Stimulated activated CD8-positive, alpha-beta memory T cell treated with anti-CD3 and anti-CD28 coated beads, Interleukin-7, amount 100 ng/mL, for 4 hours (primary cell): ENCODE data around the gene WDFY4.

Experiments
- DNase-seq, 2 donors: peaks; one replicate each; pipeline ENCODE4 v3.0.0-alpha.2; 2020; ENCODE audit warnings: low read depth in 2 of 2

The WDFY4 gene

DNA sequence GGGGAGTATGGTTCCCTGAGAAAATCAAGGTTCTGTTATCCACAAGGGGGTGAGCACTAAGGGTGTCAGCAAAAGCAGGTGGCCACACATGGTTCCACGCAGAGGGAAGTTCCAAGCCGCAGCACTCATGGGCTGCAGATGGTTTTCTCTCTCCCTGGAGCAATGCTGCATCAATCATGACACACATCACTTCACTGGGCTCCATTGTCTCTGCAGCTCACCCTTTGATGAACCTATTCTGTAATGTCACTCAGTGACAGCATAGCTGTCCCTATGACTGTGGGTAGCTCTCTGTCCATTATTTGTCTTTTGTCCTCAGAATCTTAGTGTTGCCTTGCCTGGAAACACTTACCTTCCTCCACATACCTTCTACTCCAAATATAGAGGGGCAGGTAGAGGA lies 220.2 kb downstream of the WDFY4 start:
- no peak for DNase-seq

DNA sequence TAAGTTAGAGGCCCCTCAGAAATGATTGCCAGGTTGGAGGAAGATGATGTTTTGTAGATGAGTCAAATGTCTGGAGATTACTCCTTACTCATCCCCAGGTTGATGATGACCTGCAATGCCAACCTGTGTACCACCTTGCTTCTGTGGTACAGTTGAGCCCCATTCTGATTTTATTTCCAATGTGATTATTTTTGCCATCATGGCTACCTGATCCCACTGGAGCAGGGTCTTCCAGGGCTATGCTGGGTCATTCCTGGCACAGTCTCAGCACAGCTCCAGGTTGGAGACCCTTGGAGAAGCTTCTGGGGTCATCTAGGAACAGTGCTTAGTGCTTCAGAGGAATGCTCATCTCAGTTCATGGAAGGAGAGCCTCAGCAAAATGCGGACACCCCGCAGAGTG lies 220.6 kb downstream of the WDFY4 start:
- DNase-seq = no peak

DNA sequence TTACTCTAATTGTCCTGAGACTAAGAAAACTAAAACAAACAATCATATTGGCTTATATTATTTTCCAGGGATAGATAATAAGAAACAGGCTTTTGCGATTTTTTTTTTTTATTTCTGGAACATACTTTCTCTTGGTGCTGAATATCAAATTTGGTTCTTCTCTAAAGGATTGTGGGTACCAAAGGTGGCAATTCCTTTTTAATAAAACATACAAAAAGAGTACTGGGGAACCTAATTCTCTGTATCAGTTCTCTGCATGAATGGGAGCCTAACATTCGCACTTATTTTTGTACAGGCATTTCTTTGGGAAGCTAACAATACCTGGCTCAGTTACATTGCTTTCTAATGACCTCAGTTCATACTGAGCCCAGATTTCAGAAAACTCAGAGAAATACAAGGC lies 222.2 kb downstream of the WDFY4 start:
- no peak for DNase-seq

DNA sequence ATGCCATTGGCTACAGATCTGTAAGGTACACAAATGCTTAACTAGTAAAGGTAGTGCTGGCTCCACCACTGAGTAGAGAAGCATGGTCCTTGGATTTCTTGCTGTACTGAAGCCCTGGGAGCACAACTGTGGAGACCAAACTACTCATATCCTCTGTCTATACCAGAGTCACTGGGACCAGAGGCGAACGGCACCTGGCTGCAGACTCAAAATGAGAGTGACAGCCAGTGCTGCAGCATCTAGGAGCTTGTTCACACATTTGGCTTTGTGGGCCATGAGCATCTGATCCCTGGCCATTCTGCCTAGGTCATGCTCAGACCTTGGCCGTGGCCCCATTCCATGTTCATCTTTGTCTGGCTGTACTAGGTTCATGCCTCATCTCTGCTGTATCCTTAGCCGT lies 223.1 kb downstream of the WDFY4 start:
- no peak for DNase-seq

DNA sequence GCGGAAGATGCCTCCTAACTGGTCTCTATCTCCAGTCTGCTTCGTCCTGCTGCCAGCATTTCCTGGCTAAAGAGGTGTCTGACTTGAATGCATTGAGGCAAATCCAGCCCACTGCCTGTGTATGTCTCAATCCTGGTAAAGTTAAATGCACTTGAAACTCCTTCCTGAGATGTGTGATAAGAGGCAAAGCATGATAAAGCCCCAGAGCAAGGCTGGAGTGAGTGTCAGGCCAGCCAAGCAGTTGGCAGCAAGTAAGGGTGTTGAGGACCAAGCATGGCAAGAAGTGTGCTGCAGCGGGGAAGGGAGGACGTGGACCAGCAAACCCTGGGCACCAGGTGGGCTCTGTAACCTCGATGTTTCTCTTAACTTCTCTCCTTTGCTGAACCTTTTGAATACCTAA lies 225.9 kb downstream of the WDFY4 start:
- DNase-seq = no peak

DNA sequence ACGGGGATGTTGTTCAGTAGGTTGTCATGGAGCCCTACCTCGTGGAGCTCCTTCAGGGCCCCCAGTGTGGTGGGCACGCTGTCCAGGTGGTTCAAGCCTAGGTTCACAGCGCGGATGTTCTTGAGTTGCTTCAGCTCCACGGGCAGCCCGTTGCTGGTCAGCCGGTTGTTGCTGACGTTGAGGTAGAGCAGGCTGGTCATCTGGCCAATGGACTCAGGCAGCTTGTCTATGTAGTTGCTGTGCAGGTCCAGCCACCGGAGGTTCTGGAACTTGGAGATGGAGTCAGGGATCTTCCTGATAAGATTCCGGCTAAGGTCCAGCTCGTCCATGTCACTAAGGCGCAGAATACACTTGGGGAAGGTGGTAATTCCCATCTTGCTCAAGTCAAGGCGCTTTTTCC lies 229.0 kb downstream of the WDFY4 start:
- no peak for DNase-seq

DNA sequence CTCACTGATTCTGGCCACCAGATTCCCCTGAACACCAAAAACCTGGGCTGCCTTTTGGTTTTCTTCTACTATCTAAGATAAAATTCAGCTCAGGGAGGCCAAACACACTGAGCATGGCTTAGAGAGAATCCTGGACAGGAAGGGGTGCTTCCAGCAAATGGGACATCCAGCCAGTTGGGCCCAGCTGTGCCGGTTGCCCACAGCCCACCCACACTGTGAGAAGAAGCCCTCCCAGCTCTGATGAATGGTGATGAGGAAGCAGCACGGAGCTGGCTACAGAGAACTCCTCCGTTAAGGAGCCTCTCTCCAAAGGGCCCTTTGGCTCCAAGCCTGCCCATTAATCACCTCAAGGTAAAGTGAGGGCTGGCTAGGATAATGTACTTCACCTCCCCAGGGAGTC lies 239.1 kb downstream of the WDFY4 start:
- no peak for DNase-seq

DNA sequence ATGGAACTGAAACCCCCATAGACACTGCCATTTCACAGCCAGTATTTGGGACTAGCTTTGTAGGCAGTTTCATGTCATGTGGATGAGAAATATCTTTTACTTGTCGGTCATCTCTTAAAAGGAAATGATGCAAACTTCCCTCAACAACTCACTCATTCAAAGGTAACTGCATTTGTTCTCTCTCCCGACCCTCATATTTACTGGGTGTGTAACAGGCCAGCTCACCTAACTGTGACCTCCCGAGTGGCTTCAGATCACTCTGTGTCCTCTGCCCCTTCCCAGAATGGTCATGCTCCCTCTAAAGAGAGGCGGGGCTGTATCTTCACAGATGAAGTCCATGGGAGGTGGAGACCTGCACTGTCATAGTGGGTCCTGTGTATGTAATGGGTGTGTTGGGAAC lies 240.3 kb downstream of the WDFY4 start:
- DNase-seq = no peak

DNA sequence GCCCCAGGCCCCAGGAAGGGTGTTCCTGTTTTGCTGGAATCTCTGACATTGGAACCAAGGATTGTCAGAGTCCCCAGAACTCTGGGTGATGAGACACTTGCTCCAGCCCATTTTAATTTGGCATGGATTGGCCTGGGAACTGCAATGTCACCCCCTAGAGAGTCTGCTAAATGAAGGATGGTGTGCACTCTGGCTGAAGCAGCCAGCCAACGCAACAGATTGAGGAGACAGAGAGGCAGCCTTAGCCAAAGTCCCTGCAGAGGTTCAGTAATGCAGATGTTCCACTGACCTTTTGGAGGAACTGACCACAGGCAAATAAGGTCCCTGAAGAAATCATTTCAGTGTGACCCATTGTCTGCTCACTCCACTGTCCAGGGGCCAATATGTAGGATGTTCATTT lies 241.6 kb downstream of the WDFY4 start:
- no peak for DNase-seq

DNA sequence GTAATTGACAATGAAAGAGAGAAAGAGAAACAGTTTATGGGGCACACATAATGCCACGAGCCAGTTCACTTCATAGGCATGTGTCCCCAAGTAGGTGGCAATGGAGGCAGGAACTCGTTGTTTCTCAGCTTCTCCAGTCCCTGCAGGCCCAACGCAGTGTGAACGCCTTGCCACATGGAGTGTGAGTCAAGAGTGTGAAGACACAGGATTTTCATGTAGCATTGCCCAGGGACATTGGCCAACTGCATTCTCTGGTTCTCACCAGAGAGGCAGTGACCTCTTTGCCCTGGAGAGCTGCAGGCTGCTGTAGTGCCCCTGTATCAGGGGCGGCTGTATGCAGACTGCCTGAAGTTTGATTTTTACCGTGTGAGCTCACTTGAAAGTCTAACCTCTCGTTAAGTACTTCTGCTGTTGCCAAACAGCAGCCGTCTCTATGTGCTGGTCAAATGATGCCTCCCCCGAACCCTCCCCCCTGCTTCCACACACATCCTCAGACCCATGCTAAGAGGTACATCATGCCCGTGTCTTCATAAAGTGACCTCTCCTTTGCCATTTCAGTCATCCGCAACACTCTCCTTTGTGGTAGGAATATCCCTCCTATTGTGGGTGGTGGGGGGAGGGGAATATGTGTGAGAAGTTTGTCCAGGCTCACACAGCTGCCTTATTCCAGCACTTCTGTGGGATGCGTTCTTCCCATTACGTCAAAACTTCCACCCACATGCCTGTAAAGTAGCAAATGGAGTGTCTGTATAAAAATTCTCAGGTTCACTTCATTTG lies 242.3 kb downstream of the WDFY4 start:
- no peak for DNase-seq

DNA sequence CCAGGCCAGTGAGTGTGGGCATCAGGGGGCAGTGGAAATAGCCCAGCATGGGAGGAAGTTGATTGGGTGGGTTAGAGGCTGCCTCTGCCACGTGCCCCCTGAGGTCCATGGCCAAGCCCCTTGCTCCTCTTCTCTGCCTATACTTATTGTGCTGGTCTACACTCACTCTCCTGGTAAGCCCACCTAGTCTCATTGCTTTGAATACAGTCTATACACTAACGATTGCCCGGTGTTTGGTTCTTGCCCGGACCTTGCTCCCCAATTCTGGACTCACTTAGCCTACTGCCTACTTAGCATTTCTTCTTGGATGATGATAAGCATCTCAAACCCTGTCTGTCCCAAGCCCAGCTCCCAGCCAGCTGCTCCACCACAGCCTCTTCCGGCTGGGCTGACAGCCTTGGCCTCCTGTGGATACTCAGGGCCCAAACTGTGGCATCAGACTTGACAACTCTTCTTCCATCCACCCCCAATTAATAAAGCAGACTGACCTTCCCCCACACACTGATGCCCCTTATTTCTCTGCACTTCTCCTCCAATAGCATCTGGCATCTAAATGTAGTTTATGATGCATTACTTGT lies 244.8 kb downstream of the WDFY4 start:
- DNase-seq = no peak

DNA sequence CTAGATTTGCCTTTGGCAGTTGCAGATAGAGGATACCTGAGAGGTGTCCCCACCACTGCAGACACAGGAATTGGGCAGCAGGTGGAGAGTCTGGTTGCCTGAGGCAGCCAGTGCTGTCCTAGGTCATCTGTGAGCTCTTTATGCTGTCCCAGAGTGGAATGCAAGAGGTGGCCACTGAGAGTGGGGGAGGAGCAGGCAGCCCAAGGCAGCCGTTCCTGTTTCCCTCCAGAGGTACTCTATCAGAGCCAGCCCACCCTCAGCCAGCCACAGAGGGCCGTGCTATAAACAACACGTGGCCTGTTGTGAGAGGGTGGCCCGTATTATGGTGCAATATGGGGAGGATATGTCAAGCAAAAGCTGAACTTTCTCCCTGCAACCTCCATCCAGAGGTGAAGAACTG lies 246.5 kb downstream of the WDFY4 start:
- DNase-seq = no peak

DNA sequence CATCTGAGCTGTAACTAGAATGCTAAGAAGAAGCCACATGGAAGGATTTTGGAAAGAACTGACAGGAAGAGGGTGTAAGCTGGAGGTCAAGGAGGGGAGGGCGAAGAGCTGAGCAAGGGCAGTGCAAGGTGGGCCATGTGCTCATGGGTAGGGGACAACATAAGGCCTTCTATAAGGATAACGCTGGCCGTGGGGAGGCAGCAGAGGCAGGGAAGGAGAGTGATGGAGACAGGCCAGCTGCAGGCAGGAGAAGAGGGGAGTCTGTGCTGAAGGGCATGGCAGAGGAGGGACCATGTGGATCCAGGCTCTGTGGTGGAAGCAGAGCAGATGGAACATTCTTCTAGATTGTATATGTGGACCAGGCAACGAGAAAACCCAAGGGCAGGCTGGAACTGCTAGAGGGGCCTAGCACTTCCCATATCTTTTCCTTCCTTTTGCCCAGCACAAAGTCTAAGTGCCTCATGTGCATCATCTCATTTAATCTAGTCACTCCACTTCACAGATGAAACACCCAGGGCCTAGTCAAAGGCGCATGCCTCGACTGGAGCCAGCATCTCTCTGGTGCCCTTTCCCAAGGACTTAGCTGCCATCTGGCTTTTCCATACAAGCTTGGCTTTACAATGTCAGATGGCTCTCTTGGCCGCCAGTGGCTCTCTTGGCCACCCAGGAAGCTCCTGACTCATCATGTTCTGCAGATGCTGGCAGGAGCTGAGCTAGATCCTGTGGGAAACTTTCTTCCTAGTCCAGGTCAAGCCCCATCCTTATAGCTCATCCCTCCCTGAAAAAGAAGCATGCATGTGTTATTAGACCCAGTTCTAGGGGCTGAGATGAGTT lies 248.4 kb downstream of the WDFY4 start:
- DNase-seq = no peak

DNA sequence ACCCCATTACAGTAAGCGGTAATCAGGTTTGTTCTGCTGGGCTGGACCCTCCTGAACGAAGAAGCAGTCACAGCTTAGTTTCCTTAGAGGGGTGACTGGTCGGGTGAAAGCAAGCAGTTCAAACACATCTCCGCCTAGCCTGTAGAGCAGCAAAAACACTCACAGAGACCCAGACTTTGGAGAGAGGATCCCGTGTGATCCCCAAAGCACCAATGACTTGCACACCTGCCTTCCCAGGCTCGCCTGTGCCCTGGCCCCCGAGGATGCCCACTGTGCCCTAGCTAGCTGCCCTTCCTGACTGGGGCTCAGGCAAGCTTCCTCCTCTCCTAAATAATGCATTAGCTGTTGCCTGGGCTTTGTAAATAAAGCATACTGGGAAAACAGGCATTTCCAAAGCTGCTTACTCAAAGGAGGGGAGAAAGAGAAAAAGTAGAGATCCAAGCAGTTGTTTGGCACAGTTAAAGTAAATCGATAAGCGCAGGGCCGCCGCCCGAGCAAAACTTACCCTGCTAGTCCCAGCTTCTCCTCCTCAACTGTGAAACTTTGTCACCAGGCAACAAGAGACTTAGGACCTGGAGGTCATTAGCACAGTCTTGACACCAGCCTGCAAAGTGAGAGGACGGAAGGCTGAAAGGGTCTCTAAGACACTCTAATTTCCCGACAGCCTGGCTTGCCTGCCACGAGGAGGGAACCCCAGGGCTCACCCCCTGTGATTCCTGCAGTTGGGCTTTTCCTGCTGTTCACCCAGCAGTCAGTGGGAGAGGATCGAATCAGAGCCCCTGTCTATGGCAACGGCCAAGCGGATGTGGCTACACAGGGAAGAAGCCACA lies 250.2 kb downstream of the WDFY4 start:
- no peak for DNase-seq

DNA sequence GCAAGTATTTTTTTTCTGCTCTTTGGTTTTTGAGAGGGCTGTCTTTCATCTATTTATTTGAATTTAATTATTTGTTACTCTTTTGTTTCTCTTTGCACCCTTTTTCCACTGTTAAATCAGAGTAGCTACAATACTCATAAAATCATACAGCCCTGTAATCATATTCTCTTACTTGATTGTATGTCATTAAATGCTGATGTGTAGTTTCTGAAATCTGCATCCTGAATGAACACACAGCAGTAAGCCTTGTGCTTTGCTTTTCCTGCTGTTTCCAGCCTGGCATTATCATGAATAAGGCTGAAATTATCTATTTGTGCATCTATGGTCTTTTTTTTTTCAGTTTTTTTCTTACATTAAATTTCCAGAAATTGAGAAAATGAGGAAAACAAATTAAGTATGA lies 250.9 kb downstream of the WDFY4 start:
- no peak for DNase-seq

DNA sequence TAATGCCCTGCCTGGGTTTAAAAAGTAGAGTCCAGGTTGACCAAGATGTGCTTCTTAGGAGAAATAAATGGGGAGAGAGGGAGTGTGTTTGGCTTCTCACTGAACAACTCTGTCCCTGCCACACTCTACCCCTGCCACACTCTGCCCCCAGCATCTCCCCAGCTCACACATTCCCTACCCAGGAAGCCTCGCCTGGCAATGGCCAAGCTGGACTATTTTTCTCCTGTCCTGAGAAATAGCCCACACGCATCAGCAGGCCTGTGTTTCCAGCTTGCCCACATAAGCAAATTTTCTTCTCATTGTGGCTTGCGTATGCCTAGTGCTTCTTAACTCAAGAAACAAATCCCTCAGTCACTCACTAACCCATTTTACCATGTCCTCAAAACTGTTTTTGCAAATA lies 253.1 kb downstream of the WDFY4 start:
- DNase-seq = no peak

DNA sequence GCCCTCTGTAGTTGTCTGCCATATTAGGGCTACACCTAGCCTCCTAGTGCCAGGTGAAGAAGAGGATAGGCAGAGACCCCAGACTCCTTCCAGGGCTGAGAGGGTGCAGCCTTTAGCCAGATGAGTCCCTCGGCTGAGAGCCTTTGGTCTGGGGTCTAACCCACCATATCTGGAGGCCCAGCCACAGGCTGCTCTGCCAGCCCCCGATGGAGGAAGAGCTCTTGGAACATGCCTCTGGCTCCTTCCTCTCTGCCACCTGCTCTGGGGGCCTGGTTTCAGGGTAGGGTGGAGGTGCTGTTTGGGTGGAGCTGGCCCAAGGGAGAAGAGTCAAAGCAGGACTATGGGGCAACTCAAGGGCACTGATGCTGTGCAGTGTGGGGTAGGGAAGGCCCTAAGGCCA lies 253.6 kb downstream of the WDFY4 start:
- DNase-seq = no peak

DNA sequence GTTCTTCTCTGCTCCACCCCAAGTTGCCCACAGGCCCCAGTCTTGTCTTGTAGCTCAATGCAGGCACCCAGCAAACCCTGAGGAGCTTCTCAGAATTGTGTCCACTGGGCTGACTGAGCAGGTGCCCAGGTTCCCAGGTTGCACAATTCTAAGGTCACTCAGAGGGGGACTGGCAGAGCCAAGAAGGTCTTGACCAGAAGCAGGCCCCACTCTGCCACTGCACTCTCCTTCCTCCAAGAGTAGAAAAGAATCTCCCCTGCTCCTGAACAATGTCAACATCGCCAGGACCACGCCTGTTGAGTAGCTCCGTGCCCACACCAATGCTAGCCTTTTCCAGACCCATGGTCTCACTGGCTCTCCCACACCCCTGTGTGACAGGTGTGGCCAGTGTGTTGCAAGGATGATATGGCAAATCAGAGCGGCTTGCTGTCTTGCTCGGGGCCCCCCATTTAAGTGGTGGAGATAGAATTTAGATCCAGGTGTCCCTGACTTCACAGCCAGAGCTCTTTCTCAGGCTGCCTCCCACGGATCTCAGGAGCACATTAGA lies 254.4 kb downstream of the WDFY4 start:
- DNase-seq = no peak

DNA sequence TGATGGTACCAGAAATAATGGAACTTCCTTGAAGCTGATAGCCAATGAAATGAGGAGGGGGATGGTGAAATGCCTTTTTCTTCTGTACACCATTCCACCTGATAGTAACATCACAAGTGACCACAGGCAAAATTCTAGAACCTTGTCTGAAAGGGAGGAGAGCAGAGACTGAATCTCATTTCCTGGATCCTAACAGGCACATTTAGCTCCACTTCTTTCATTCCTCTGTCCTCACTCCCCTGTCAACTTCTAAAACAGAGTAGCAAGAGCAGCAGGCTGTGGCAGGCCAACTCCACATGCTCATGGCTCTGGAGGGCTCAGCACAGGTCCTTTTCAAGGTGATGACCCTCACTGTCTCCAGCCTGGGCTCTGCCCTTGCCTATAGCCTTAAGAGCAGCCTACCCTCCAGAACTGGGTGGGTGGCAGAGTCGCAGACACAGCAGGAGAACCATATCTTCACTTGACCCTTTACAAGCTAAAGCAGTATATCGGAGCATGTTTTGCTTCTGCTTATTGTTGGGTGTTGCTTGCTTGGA lies 255.2 kb downstream of the WDFY4 start, which contains the start of gene LRRC18:
Gene LRRC18 (minus strand): TSS at position 51 of the 536 bp plus-strand sequence. CDS start 25,685 bp downstream, outside the sequence.
- DNase-seq = no peak

DNA sequence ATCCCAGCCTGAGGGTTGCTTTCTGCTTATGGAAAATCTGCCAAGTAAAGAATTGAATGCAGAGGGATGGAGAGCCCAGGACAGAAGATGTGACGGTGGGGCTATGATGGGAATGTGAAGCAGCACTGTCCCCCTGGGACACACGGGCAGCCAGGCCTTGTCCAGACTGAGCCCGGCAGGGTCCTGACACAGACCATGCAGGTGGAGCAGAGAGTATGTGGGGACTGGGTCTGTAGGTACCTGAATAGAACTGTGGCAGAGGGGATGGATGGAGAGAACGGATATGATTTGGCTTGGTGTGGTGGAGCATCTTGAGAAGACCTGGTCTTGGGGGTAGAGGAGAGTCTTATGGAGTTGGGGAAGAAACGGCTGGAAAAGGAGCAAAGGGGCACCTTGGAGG lies 255.7 kb downstream of the WDFY4 start:
- DNase-seq = no peak

DNA sequence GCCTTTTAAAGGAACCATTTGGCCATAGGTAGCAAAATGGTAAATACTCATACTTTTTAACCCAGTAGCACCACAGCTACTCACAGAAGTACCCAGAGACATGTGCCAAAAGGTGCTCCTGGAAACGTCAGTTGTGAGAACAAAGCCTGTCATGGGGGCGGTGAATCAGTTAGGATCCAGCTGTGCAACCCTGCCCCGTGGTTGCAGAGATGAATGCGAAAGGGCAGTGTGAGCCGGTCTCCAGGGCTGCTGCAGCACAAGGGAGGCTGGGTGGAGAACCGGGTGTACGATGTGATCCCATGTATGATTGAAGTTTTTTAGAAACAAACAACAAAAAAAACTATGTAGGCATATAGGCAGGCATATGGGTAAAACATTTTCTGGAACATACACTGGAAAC lies 256.3 kb downstream of the WDFY4 start:
- DNase-seq = no peak
